ENCODE results near the gene HPF1. TPM values are rescaled to one million over a fixed set of nuclear protein-coding genes. Genes with fewer than 3 reads are reported as not detected.

Gene HPF1
- total RNA-seq (2021; fragmentation: NEBNext Ultra II Directional; extraction: Animal tissue kit (Norgen Biotek cat#: 25700)), result 29.9 and 32.5 TPM in 2 replicates
- polyA plus RNA-seq (2011; rRNA removed), result 9.3 and 14.1 TPM in 2 replicates
- polyA plus RNA-seq (2011; cell fraction: cytosol; rRNA removed), result 20.4 TPM
- 1.2 TPM for polyA plus RNA-seq (2011; cell fraction: nucleus; rRNA removed)
- 22.8 to 51.2 TPM (median 30.3 TPM) in 4 replicates for polyA plus RNA-seq (2012, experiment 1 of 2)
- 4.7 TPM for polyA plus RNA-seq (2012, experiment 2 of 2)
- polyA plus RNA-seq (2013, experiment 1 of 2), result 51.2 TPM
- 50.8 TPM for polyA plus RNA-seq (2013, experiment 2 of 2)
- 5.0 and 5.3 TPM in 2 replicates for polyA minus RNA-seq (2011; rRNA and poly(A)+ RNA removed)
- 9.6 TPM for polyA minus RNA-seq (2011; cell fraction: cytosol; rRNA and poly(A)+ RNA removed)
- 9.6 TPM for polyA minus RNA-seq (2011; cell fraction: nucleus; rRNA and poly(A)+ RNA removed)
- long read RNA-seq, experiment 1, transcript HPF1-201 (8 exons, 1,230 nt), result major isoform, 15 of 38 reads
- long read RNA-seq, experiment 1, partial matches to known transcripts, result 17 of 38 reads
- long read RNA-seq, experiment 1, other reads (novel, unspliced or antisense), result 5 of 38 reads
- long read RNA-seq, experiment 2, transcript HPF1-201 (8 exons, 1,230 nt), result major isoform, 74 of 90 reads
- long read RNA-seq, experiment 2, partial matches to known transcripts, result 9 of 90 reads
- long read RNA-seq, experiment 2, other reads (novel, unspliced or antisense), result 7 of 90 reads

- Histone ChIP-seq H4K20me1 (replicated peaks in 1 of 2; ENCODE audit: control insufficient read depth in 1 of 2, insufficient read depth in 2 of 2, low read length in 2 of 2) (no peaks in the 10 kb centered on the region), H3K56ac (replicated peaks; ENCODE audit: insufficient read length, low read depth, low read length) (peak within 1 kb of the TSS; percentile 86), H4K5ac (ENCODE audit: insufficient read length, low read depth, low read length) (peak within 1 kb of the TSS; percentile 80), H2BK120ac (replicated peaks; ENCODE audit: low read depth, low read length) (peak within 1 kb of the TSS; percentile 90), H3K4ac (replicated peaks; ENCODE audit: insufficient read length, low read depth, low read length) (no peak within 1 kb of the TSS), H4K8ac (ENCODE audit: extremely low read depth, insufficient read depth, low read length) (no peak within 1 kb of the TSS), H3K23me2 (ENCODE audit: low read depth, low read length) (peaks cover 11% of the 10 kb centered on the region; the same call in 1 of the 2 replicates), H3K9ac (replicated peaks in 1 of 4; ENCODE audit: extremely low read depth in 1 of 4, low read depth in 3 of 4, low read length in 3 of 4) (peak within 1 kb of the TSS; percentile 51 to 70 (median 64)), H3K14ac (ENCODE audit: insufficient read length) (no peak within 1 kb of the TSS), H3K4me3 (ENCODE audit: extremely low read depth in 1 of 4, insufficient read depth in 2 of 4, low read depth in 3 of 4, low read length in 4 of 4) (peak within 1 kb of the TSS; percentile 77 to 91 (median 86)), H2BK12ac (ENCODE audit: low read depth, low read length) (no peak within 1 kb of the TSS), H4K91ac (replicated peaks; ENCODE audit: insufficient read length, low read length) (no peak within 1 kb of the TSS), H3K27me3 (replicated peaks in 1 of 4; ENCODE audit: control insufficient read depth in 3 of 4, extremely low read depth in 1 of 4, insufficient read depth in 3 of 4, low read length in 3 of 4) (no peaks in the 10 kb centered on the region; a peak in 1 of 7 replicates), H3K4me1 (replicated peaks in 1 of 4; ENCODE audit: control insufficient read depth in 3 of 4, insufficient read depth in 4 of 4, low read length in 3 of 4) (peaks cover 0 to 13% (median 5%) of the 10 kb centered on the region in 4 experiments; a peak in 3 of 7 replicates), H3K9me3 (ENCODE audit: insufficient read depth in 2 of 2, low read depth in 1 of 2, low read length in 1 of 2) (no peaks in the 10 kb centered on the region), H3K79me1 (ENCODE audit: low read depth, low read length) (peaks cover 2% of the 10 kb centered on the region; the same call in 1 of the 2 replicates), H3K18ac (ENCODE audit: extremely low read depth, low read length) (peak within 1 kb of the TSS; percentile 5; the same call in 1 of the 2 replicates), H3K4me2 (ENCODE audit: insufficient read depth in 1 of 2, low read depth in 2 of 2, low read length in 2 of 2) (peak within 1 kb of the TSS; percentile 82 to 91), H3K23ac (ENCODE audit: insufficient read length) (no peak within 1 kb of the TSS), H2BK15ac (ENCODE audit: low read length) (0 out of 2 replicates have a peak within 1 kb of the TSS, but pooled peaks have one; percentile 29), H3K79me2 (ENCODE audit: control insufficient read depth in 1 of 2, insufficient read depth in 2 of 2, low read length in 2 of 2) (peaks cover 0 to 21% of the 10 kb centered on the region in 2 experiments; a peak in 2 of 4 replicates), H3K36me3 (ENCODE audit: control insufficient read depth in 2 of 4, insufficient read depth in 4 of 4, low read length in 3 of 4) (no peaks in the 10 kb centered on the region), H2BK5ac (ENCODE audit: low read depth, low read length) (peak within 1 kb of the TSS; percentile 89; the same call in 1 of the 2 replicates), H2AK5ac (ENCODE audit: low read depth, low read length) (no peak within 1 kb of the TSS), H3K27ac (ENCODE audit: low read depth, low read length) (peak within 1 kb of the TSS; percentile 46; the same call in 1 of the 2 replicates), H2BK20ac (ENCODE audit: low read length) (no peak within 1 kb of the TSS), H2AFZ (ENCODE audit: low read length) (peak within 1 kb of the TSS; percentile 87)
- POLR2A ChIA-PET (ENCODE audit: partially characterized antibody), result interaction anchor here (0.6 to 1.1 kb wide), 2 partner anchors 163 to 184 kb away, joined by 3 read pairs; no protein-coding TSS in a partner anchor
- 1% methylated on average over 46 of the region's 46 CpGs; no CpG with 5 or more reads in 1 of the 2 experiments for WGBS, 2 experiments (ENCODE audit: extremely low coverage in 1 of 2, insufficient coverage in 1 of 2, insufficient read length in 1 of 2, insufficient replicate concordance in 2 of 2, low coverage in 1 of 2, low lambda C conversion rate in 2 of 2, missing lambda C conversion rate in 1 of 2)
- CTCF ChIA-PET (ENCODE audit: partially characterized antibody), result interaction anchor here (0.6 kb wide), 1 partner anchor 286 kb away, joined by 4 read pairs; no protein-coding TSS in a partner anchor
- peak; percentile 82 to 96 for DNase-seq (ENCODE audit: low read depth in 1 of 2, low spot score in 2 of 2)
- peak; percentile 39 for FAIRE-seq
- TF ChIP-seq CTCF (IDR thresholded peaks at IDR 0.05; ENCODE audit: control extremely low read depth in 1 of 3, insufficient read depth in 1 of 3, low read depth in 1 of 3, low read length in 3 of 3), result peak in 1 of 3 experiments; percentile 8; a peak in 1 of 4 replicates
- peak in 1 of 2 experiments; percentile 77; a peak in 1 of 4 replicates for TF ChIP-seq HDAC2 (IDR thresholded peaks at IDR 0.05; ENCODE audit: borderline replicate concordance in 1 of 2, low read depth in 2 of 2, low read length in 2 of 2)
- no peak for TF ChIP-seq RXRA (IDR thresholded peaks at IDR 0.05; ENCODE audit: insufficient read depth, low read depth, low read length)
These were observed at the start of gene HPF1 for GRCh38 chr4:169757575-169758184. TSS of gene HPF1 (minus strand) at chr4:169757944. CDS start at chr4:169757877, 67 bp downstream.
